HG03045 (cell line): ENCODE results near the gene VPS8.

Experiments
- ATAC-seq: cut with Tn5 transposase; IDR thresholded peaks from one replicate; pipeline ENCODE4 v1.9.1; 2021; ENCODE audit warnings: mild to moderate bottlenecking, moderate library complexity; ENCODE audit not compliant: unreplicated experiment

Gene VPS8

GRCh38 chr3:185075547-185075946 is 263.6 kb downstream of the VPS8 start:
- ATAC-seq = no peak

- no peak for ATAC-seq
These were observed 264.3 kb downstream of the VPS8 start for GRCh38 chr3:185076219-185076618.

GRCh38 chr3:185079625-185080024 is 267.7 kb downstream of the VPS8 start:
- no peak for ATAC-seq

- ATAC-seq = no peak
These were observed 269.6 kb downstream of the VPS8 start for GRCh38 chr3:185081521-185081920.

- ATAC-seq = no peak
These were observed 270.2 kb downstream of the VPS8 start for GRCh38 chr3:185082149-185082548.

- ATAC-seq = no peak
These were observed 270.9 kb downstream of the VPS8 start for GRCh38 chr3:185082829-185083228.

- no peak for ATAC-seq
These were observed 272.4 kb downstream of the VPS8 start for GRCh38 chr3:185084402-185084801.

- ATAC-seq = no peak
These were observed 272.9 kb downstream of the VPS8 start for GRCh38 chr3:185084901-185085300.

- no peak for ATAC-seq
These were observed 275.5 kb downstream of the VPS8 start for GRCh38 chr3:185087419-185087818.

GRCh38 chr3:185089343-185089742 is 277.4 kb downstream of the VPS8 start:
- no peak for ATAC-seq

GRCh38 chr3:185089751-185090150 is 277.8 kb downstream of the VPS8 start:
- ATAC-seq = no peak

- no peak for ATAC-seq
These were observed 278.8 kb downstream of the VPS8 start for GRCh38 chr3:185090811-185091210.

- ATAC-seq = no peak
These were observed 281.1 kb downstream of the VPS8 start for GRCh38 chr3:185093116-185093515.

- ATAC-seq = no peak
These were observed 282.7 kb downstream of the VPS8 start for GRCh38 chr3:185094697-185095096.
